ENCODE data around the gene NKX6-1.

- TF ChIP-seq CTCF (IDR thresholded peaks at IDR 0.05) (no peak), TCF7L2 (IDR thresholded peaks at IDR 0.05; ENCODE audit: low read depth, low read length) (no peak)
Measured at GRCh38 chr4:84502955-84503373, 3.9 kb upstream of the NKX6-1 start.

All from Panc1 (cell line).